Measurements from ENCODE around the gene DYSF.

- TF ChIP-seq CTCF (IDR thresholded peaks at IDR 0.05): no peak
- TF ChIP-seq POLR2A (IDR thresholded peaks at IDR 0.05): no peak
Observed at GRCh38 chr2:71452565-71452964, 796 bp upstream of the DYSF start.
